GM19099 (cell line): ENCODE results near the gene ST6GALNAC1.

Source experiments
- POLR2A ChIP-seq: IDR thresholded peaks from 3 replicates; pipeline ENCODE4 v1.6.1; 2011; ENCODE audit warnings: low read depth; ENCODE audit not compliant: insufficient read length; ENCODE audit errors: extremely low read depth

ST6GALNAC1 gene

GRCh38 chr17:76670020-76670717 lies 26.6 kb upstream of the ST6GALNAC1 start:
- no peak for TF ChIP-seq POLR2A

DNA sequence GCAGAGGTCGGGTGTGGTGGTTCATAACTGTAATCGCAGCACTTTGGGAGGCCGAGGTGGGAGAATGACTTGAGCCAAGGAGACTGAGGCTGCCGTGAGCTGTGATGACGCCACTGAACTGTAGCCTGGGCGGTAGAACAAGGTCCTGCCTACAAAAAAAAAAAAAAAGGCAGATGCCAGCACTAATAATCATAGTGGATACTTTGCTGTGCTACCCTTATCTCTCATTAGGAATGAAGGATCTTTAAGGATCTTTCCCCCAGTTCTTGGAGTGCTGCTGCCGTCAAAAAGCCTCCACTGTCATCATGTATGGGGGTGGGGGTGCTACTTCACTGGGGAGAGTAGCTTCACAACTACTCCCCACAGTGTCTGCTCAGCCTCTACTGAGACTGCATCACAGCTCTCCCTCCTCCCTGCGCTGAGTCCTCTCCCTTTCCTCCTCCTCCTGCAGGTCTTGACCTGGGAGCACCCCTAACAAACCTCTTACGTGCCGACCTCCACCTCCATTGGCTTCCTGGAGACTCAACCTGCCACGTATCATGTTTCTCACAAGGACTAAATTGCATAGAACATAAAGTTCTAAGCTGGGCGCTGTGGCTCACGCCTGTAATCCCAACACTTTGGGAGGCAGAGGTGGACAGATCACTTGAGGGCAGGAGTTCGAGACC lies 24.4 kb upstream of the ST6GALNAC1 start:
- TF ChIP-seq POLR2A: no peak

DNA sequence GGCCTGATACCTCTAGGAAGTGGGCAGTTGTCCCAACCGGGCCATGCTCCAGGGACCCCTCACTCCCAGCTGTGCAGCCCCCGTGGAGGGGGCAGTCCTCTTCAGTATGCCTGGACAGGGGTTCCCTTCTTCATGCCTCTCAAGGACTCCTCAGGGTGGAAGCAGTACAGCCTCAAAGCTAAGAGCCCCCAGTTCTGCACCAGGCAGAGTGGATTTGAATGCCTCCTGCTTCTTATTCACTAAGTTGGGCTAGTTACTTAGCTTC lies 23.9 kb upstream of the ST6GALNAC1 start:
- TF ChIP-seq POLR2A: no peak

DNA sequence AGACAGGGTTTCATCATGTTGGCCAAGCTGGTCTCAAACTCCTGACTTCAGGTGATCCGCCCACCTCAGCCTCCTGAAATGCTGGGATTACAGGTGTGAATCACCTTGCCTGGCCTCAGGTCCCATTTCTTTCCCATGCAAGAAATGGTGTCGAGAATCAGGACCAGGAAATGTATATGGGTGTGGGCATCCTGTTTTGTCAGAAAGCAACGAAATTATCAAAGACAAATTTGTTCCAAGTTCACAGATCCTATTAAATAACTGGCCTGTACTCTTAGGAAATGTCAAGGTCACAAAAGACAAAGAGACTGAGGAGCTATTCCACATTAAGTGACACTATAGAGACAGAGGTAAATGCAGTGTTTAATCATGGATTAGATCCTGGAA lies 17.1 kb upstream of the ST6GALNAC1 start:
- no peak for TF ChIP-seq POLR2A

- TF ChIP-seq POLR2A: no peak
Measured at GRCh38 chr17:76659928-76660655, 16.5 kb upstream of the ST6GALNAC1 start.

- no peak for TF ChIP-seq POLR2A
Measured at GRCh38 chr17:76658242-76658662, 14.7 kb upstream of the ST6GALNAC1 start.

- TF ChIP-seq POLR2A: no peak
Measured at GRCh38 chr17:76657505-76658241, 14.1 kb upstream of the ST6GALNAC1 start.

GRCh38 chr17:76654408-76654807 lies 10.9 kb upstream of the ST6GALNAC1 start:
- TF ChIP-seq POLR2A: no peak

DNA sequence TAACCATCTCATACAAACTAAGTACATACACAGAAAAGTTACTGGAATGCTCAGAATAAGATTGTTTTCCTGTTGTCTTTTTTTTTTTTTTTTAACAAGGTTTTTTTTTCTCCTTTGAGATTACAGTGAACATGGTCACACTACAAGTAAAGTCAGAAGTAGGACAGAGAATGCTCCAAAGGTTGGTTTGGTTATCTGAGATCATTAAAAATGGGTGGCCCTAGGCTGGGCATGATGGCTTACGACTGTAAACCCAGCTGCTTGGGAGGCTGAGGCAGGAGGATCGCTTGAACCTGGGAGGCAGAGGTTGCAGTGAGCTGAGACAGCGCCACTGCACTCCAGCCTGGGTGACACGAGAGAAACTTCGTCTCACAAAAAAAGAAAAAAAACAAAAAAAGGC lies 6.9 kb upstream of the ST6GALNAC1 start:
- no peak for TF ChIP-seq POLR2A

DNA sequence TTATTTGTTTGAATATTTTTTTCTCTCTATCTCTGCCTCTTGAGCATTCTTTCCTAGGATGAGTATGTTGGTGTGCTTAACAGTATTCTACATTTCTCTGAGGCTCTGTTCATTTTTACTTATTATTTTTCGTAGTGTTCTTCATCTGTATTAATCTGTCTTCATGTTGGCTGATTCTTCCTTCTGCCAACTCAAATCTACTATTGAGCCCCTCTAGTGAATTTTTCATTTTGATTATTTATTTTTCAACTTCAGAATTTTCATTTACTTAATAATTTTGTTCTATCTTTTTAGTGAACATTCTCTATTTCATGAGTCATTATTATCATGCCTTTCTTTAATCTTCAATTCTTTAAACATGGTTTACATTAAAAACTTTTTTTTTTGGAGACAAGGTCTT lies 3.2 kb upstream of the ST6GALNAC1 start:
- no peak for TF ChIP-seq POLR2A

GRCh38 chr17:76645481-76645880 lies 1.9 kb upstream of the ST6GALNAC1 start:
- no peak for TF ChIP-seq POLR2A

DNA sequence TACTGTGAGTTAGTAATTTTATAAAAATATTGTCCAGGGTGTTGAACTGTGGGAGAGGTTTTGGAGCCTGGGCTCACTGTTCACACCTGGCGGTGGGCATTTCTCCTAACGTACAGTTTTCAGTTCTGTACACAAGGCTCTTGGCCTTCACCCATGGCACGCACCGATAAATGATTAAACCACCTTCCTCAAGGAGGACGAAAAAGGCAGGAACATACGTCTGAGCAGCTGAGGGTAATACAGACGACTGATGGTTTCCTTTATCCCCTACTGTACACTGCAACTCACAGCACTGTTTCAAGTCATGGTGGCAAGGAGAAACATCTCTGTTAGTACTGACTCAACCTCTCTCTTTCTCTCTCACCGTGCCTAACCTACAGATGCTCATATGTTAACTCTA lies 1.4 kb upstream of the ST6GALNAC1 start:
- no peak for TF ChIP-seq POLR2A

- TF ChIP-seq POLR2A: no peak
Measured at GRCh38 chr17:76642994-76643393, 563 bp downstream of the ST6GALNAC1 start.

DNA sequence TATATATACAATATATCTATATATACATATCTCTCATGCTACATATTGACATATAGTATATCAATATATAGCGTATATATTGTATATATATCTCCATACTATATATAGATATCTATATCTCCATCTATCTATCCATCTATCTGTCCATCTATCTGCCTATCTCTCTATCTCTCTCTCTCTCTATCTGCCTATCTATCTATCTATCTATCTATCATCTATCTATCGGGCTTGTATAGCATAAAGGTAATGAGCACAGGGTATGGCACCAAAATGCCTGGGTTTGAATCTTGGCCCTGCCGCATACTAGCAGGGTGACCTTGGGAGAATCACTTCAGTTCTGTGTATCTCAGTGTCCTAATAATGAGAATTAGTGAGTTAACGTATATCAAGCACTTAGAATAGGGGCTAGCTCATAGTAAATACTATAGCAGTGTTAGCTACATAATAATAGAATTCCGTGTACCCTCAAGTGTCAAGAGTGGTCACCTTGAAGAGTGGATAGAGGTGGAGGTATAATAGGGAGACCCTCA lies 1.5 kb downstream of the ST6GALNAC1 start:
- TF ChIP-seq POLR2A: no peak

DNA sequence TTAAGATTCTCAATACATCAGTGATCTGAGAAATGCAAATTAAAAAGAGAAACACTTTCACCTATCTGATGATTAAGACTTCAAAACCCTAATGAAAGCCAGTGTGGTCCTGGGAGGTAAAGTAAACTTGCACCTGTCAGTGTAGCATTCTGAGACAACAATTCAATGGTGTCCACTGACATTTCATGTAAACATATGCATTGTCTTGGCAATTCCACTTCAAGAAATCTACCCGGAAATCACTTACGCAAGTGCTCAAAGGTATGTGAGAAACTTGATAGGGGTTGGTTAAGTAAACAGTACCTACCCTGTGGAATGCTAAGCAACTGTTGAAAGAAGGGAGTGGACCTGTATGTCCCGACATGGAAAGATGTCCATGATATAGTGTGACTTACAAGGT lies 2.1 kb downstream of the ST6GALNAC1 start:
- no peak for TF ChIP-seq POLR2A
